ENCODE results near the gene SLC7A6. TPM values are rescaled to one million over a fixed set of nuclear protein-coding genes. Genes with fewer than 3 reads are reported as not detected.

The SLC7A6 gene
- total RNA-seq, 3 donors from 2014 or later = 43.2 to 284 (median 65.2) TPM

GRCh38 chr16:68249371-68249770 is 15.0 kb upstream of the SLC7A6 start:
- H3K4me3 ChIP-seq = no peak overlapping the region
- H3K27ac ChIP-seq = no peak overlapping the region
- intact Hi-C loops (cut with DNase I; ENCODE audit: low total_unique reads) = no loop called here
- peaks cover 4 to 11% of the 10 kb centered on the region in 2 donors for H3K4me1 ChIP-seq
- H3K36me3 ChIP-seq = no peaks in the 10 kb centered on the region
- TF ChIP-seq POLR2AphosphoS5 (IDR thresholded peaks at IDR 0.05) (no peak), POLR2A (IDR thresholded peaks at IDR 0.05) (no peak), CTCF (IDR thresholded peaks at IDR 0.05) (no peak)
- no peaks in the 10 kb centered on the region for H3K27me3 ChIP-seq
- no peaks in the 10 kb centered on the region for H3K9me3 ChIP-seq
- DNase-seq (ENCODE audit: low spot score in 2 of 2) = no peak

DNA sequence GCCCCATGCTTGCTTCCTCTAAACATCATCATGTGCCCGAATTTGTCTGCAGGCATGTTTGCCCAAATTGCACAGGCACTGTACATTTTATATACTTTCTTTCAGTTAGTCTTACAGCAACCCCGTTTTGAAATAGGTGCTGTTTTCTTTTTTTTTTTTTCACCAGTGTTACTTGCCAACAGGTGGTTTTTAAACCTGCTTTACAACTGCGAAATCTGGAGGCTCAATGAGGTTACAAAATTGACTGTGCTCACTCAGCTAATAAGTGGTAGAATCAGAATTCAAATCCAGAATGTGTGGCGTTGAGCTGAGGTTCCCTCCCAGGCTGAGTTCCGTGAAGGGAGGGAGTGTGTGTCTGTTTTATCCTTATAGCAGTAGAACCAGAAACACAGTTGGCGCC is 13.4 kb upstream of the SLC7A6 start:
- H3K4me1 ChIP-seq = peaks cover 0 to 9% of the 10 kb centered on the region in 2 donors

GRCh38 chr16:68251832-68252231 is 12.5 kb upstream of the SLC7A6 start:
- no peak overlapping the region for H3K27ac ChIP-seq
- TF ChIP-seq POLR2A (IDR thresholded peaks at IDR 0.05) (no peak), CTCF (IDR thresholded peaks at IDR 0.05) (no peak), POLR2AphosphoS5 (IDR thresholded peaks at IDR 0.05) (no peak)
- intact Hi-C loops (cut with DNase I; ENCODE audit: low total_unique reads) = no loop called here

More for the DNA sequence above, 13.4 kb upstream of the SLC7A6 start:
- Histone ChIP-seq H3K27me3 (no peaks in the 10 kb centered on the region), H3K36me3 (no peaks in the 10 kb centered on the region), H3K4me3 (no peak overlapping the region), H3K9me3 (no peaks in the 10 kb centered on the region), H3K27ac (no peak overlapping the region)
- TF ChIP-seq POLR2A (IDR thresholded peaks at IDR 0.05) (no peak), POLR2AphosphoS5 (IDR thresholded peaks at IDR 0.05) (no peak), CTCF (IDR thresholded peaks at IDR 0.05) (no peak)
- DNase-seq (ENCODE audit: low spot score in 2 of 2) = no peak
- intact Hi-C loops (cut with DNase I; ENCODE audit: low total_unique reads) = no loop called here

GRCh38 chr16:68252383-68252782 is 11.9 kb upstream of the SLC7A6 start:
- Histone ChIP-seq H3K4me1 (no peaks in the 10 kb centered on the region), H3K36me3 (no peaks in the 10 kb centered on the region), H3K4me3 (no peak overlapping the region), H3K9me3 (no peaks in the 10 kb centered on the region), H3K27me3 (no peaks in the 10 kb centered on the region), H3K27ac (no peak overlapping the region)
- intact Hi-C loops (cut with DNase I; ENCODE audit: low total_unique reads) = no loop called here
- TF ChIP-seq CTCF (IDR thresholded peaks at IDR 0.05) = no peak
- no peak for TF ChIP-seq POLR2A (IDR thresholded peaks at IDR 0.05)
- TF ChIP-seq POLR2AphosphoS5 (IDR thresholded peaks at IDR 0.05) = no peak
- no peak for DNase-seq (ENCODE audit: low spot score in 2 of 2)

More at GRCh38 chr16:68251832-68252231, 12.5 kb upstream of the SLC7A6 start:
- Histone ChIP-seq H3K9me3 (no peaks in the 10 kb centered on the region), H3K36me3 (no peaks in the 10 kb centered on the region), H3K27me3 (no peaks in the 10 kb centered on the region), H3K4me1 (no peaks in the 10 kb centered on the region), H3K4me3 (no peak overlapping the region)
- DNase-seq (ENCODE audit: low spot score in 2 of 2) = no peak

DNA sequence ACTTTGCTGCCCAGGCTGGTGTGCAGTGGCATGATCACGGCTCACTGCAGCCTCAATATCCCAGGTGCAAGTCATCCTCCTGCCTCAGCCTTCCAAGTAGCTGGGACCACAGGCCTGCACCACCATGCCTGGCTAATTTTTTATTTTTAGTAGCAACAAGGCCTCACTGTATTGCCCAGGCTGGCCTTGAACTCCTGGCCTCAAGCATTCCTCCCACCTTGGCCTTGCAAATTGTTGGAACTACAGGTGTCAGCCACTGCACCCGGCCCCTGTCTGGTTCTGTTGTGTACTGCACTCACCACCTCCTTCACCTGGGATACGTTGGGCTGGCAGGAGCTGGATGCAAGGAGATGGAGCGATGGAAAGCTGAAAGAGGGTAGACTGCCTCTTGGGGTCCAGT is 10.6 kb upstream of the SLC7A6 start:
- Histone ChIP-seq H3K36me3 (no peaks in the 10 kb centered on the region), H3K4me1 (no peaks in the 10 kb centered on the region), H3K9me3 (no peaks in the 10 kb centered on the region), H3K27ac (no peak overlapping the region), H3K4me3 (no peak overlapping the region), H3K27me3 (no peaks in the 10 kb centered on the region)
- intact Hi-C loops (cut with DNase I; ENCODE audit: low total_unique reads) = no loop called here
- TF ChIP-seq POLR2A (IDR thresholded peaks at IDR 0.05) (no peak), CTCF (IDR thresholded peaks at IDR 0.05) (no peak), POLR2AphosphoS5 (IDR thresholded peaks at IDR 0.05) (no peak)
- no peak for DNase-seq (ENCODE audit: low spot score in 2 of 2)
